ENCODE data around the gene POU6F1.
A peak's percentile ranks its signal among the peaks of the same experiment; 100 is the strongest.
"Not testable (repeated sequence)": the region's sequence is repeated elsewhere in the genome, so short reads cannot be mapped to it uniquely, and the experiment has no call there.

The POU6F1 gene, protein sequence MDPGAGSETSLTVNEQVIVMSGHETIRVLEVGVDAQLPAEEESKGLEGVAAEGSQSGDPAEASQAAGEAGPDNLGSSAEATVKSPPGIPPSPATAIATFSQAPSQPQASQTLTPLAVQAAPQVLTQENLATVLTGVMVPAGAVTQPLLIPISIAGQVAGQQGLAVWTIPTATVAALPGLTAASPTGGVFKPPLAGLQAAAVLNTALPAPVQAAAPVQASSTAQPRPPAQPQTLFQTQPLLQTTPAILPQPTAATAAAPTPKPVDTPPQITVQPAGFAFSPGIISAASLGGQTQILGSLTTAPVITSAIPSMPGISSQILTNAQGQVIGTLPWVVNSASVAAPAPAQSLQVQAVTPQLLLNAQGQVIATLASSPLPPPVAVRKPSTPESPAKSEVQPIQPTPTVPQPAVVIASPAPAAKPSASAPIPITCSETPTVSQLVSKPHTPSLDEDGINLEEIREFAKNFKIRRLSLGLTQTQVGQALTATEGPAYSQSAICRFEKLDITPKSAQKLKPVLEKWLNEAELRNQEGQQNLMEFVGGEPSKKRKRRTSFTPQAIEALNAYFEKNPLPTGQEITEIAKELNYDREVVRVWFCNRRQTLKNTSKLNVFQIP

DNA sequence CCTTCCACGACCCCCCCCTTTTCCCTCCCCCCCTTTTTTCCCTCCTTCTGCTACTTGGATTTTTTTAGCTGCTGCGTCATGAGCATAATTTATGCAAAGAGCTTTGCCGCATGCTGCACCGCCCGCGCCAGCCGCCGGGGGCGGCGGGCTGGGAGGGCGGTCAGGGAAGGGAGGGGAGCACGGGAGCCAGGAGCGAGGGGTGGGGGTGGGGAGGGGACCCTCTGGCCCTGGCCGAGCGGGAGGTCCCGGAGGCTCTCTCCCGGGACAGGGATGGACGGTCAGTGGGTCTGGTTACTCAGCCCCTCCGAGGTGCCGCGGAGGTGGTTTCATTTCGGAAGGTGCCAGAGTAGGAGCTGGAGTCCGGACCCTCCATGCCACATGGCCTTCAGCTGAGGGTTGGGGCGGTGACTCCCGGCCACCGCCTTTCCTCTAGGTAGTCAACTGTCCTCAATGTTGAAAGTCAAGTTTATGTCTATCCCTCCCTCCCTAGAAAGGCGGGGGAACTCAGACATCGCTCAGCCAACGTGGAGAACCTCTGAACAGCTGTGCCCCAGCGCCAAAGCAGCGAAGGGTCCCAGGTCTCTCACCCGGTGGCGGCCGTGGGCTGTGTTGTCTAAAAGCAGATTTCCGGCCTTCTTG, at the start of gene POU6F1:
POU6F1 (minus strand) TSS at position 95 of the 639 bp plus-strand sequence. CDS start 11,226 bp downstream, outside the sequence.
- H3K4me1 Mint-ChIP-seq = peaks cover 29% of the 10 kb centered on the region
- H3K4me3 Mint-ChIP-seq = peak within 1 kb of the TSS; percentile 88
- H3K36me3 Mint-ChIP-seq = peaks cover 3% of the 10 kb centered on the region
- H3K27ac Mint-ChIP-seq = peak within 1 kb of the TSS; percentile 97
- no peaks in the 10 kb centered on the region for H3K9me3 Mint-ChIP-seq
- H3K27me3 Mint-ChIP-seq = no peaks in the 10 kb centered on the region

DNA sequence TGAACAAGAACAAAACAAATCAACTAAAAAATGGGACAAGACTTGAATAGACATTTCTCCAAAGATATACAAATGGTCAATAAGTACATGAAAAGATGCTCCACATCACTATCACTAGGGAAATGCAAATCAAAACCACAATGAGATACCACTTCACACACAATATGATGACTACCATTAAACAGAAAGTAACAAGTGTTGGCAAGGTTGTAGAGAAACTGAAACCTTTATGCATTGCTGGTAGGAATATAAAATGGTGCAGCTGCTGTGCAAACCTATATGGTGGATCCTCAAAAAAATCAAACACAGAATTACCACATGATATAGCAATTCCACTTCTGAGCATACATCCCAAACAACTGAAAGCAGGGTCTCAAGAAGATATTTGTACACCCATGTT, 47.2 kb upstream of the POU6F1 start:
- H3K4me1 Mint-ChIP-seq = peaks cover 32% of the 10 kb centered on the region
- H3K36me3 Mint-ChIP-seq = peaks cover 4% of the 10 kb centered on the region
- no peak overlapping the region for H3K27ac Mint-ChIP-seq
- H3K9me3 Mint-ChIP-seq = no peaks in the 10 kb centered on the region
- no peak overlapping the region for H3K4me3 Mint-ChIP-seq
- H3K27me3 Mint-ChIP-seq = no peaks in the 10 kb centered on the region

DNA sequence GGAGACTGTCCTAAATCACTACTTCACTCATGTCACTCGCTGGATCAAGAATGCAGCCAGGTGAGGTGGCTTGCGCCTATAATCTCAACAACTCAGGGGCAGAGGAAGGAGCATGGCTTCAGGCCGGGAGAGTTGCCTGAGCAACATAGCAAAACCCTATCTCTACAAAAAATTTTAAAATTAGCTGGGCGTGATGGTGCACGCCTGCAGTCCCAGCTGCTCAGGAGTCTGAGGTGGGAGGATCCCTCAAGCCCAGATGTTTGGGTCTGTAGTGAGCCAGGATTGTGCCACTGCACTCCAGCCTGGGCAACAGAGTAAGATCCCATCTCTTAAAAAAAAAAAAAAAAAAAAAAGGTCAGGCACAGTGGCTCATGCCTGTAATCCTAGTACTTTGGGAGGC, 46.4 kb upstream of the POU6F1 start:
- H3K9me3 Mint-ChIP-seq = no peaks in the 10 kb centered on the region
- no peaks in the 10 kb centered on the region for H3K27me3 Mint-ChIP-seq
- peaks cover 4% of the 10 kb centered on the region for H3K36me3 Mint-ChIP-seq
- H3K4me1 Mint-ChIP-seq = peaks cover 29% of the 10 kb centered on the region
- H3K4me3 Mint-ChIP-seq = no peak overlapping the region
- H3K27ac Mint-ChIP-seq = no peak overlapping the region

DNA sequence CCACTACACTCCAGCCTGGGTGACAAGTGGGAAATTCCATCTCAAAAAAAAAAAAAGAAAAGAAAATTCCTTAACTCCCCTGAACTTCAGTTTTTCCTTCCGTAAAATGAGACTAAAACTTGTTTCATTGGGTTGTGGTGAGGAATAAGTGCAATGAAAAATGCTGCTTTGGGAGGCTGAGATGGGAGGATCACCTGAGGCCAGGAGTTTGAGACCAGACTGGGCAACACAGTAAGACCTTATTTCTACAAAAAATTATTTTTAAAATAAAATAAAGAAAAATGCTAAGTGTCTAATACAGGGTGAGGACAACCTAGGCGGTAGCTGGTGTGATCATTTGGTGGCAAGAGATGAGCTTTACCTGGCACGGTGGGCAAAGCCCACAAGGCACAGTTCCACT, 45.5 kb upstream of the POU6F1 start:
- H3K27me3 Mint-ChIP-seq = no peaks in the 10 kb centered on the region
- H3K4me1 Mint-ChIP-seq = peaks cover 19% of the 10 kb centered on the region
- H3K4me3 Mint-ChIP-seq = no peak overlapping the region
- no peak overlapping the region for H3K27ac Mint-ChIP-seq
- H3K36me3 Mint-ChIP-seq = peaks cover 4% of the 10 kb centered on the region
- H3K9me3 Mint-ChIP-seq = no peaks in the 10 kb centered on the region

DNA sequence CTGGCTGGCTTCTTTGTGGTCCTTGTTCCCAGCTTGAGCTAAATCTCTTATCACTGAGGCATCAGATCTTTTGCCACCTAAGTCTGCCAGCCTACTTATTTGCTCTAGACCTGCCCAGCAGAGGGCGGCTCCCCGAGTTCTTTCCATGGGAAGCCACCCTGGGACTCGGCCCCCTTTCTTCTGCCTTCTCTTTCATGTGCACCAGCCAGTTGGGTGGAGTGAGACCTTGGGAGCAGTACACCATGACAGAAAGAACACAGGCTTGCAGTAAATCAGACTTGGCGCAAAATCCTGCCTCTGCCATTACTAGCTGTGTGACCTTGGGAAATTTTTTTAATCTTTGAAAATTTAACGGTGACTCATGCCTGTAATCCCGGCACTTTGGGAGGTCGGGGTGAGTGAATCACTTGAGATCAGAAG, 44.9 kb upstream of the POU6F1 start:
- no peaks in the 10 kb centered on the region for H3K9me3 Mint-ChIP-seq
- no peak overlapping the region for H3K27ac Mint-ChIP-seq
- no peak overlapping the region for H3K4me3 Mint-ChIP-seq
- peaks cover 4% of the 10 kb centered on the region for H3K36me3 Mint-ChIP-seq
- no peaks in the 10 kb centered on the region for H3K27me3 Mint-ChIP-seq
- H3K4me1 Mint-ChIP-seq = peaks cover 19% of the 10 kb centered on the region

DNA sequence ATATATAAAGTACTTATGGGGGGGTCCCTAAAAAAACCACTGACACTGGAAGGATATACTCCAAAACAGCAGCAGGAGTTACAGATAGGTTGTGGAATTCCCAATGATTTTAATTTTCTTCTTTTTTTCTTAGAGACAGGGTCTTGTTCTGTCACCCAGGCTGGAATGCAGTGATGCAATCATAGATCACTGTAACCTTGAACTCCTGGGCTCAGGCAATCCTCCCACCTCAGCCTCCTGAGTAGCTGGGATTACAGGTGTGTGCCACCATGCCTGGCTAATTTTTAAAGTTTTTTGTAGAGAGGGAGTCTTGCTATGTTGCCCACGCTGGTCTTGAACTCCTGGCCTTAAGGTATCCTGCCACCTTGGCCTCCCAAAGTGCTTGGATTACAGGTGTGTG, 41.7 kb upstream of the POU6F1 start:
- H3K36me3 Mint-ChIP-seq, H3K27me3 Mint-ChIP-seq, H3K4me3 Mint-ChIP-seq, H3K9me3 Mint-ChIP-seq, H3K27ac Mint-ChIP-seq: not testable (repeated sequence)
- peaks cover 13% of the 10 kb centered on the region for H3K4me1 Mint-ChIP-seq

DNA sequence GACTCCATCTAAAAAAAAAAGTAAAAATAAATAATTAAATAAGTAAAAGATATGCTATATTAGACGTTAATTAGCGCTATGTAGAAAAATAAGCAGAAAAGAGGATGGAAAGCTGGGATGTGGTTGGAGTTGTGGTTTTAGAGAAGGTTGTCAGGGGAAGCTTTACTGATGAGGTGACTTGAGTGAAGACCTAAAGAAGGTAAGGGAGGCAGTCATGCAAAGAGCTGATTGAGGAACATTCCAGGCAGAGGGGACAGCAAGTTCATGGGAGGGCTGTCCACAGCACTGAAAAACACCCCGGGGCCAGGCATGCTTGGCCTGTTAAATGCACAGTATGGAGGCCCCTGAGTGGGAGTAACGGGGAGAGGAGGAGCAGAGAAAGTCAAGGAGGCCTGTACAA, 36.7 kb upstream of the POU6F1 start:
- Mint-ChIP-seq H3K36me3 (peaks cover 2% of the 10 kb centered on the region), H3K4me3 (no peak overlapping the region), H3K27ac (no peak overlapping the region), H3K4me1 (peaks cover 10% of the 10 kb centered on the region), H3K9me3 (no peaks in the 10 kb centered on the region), H3K27me3 (no peaks in the 10 kb centered on the region)

DNA sequence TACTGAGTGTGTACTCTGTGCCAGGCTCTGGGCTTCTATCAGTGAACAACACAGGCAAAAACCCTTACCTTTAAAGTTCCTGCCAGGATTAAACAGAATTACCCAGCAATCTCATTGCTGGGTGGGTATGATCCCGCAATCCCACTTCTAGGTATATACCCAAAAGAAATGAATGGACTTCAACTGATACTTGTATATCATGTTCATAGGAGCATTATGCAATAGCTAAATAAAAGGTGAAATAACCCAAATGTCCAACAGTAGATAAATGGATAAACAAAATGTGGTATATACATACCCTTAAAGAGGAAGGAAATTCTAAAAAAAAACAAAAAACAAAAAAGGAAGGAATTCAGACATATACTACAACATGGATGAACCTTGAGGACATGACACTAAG, 35.4 kb upstream of the POU6F1 start:
- no peaks in the 10 kb centered on the region for H3K9me3 Mint-ChIP-seq
- H3K36me3 Mint-ChIP-seq = peaks cover 3% of the 10 kb centered on the region
- H3K4me1 Mint-ChIP-seq = peaks cover 13% of the 10 kb centered on the region
- no peaks in the 10 kb centered on the region for H3K27me3 Mint-ChIP-seq
- H3K4me3 Mint-ChIP-seq = no peak overlapping the region
- H3K27ac Mint-ChIP-seq = no peak overlapping the region

DNA sequence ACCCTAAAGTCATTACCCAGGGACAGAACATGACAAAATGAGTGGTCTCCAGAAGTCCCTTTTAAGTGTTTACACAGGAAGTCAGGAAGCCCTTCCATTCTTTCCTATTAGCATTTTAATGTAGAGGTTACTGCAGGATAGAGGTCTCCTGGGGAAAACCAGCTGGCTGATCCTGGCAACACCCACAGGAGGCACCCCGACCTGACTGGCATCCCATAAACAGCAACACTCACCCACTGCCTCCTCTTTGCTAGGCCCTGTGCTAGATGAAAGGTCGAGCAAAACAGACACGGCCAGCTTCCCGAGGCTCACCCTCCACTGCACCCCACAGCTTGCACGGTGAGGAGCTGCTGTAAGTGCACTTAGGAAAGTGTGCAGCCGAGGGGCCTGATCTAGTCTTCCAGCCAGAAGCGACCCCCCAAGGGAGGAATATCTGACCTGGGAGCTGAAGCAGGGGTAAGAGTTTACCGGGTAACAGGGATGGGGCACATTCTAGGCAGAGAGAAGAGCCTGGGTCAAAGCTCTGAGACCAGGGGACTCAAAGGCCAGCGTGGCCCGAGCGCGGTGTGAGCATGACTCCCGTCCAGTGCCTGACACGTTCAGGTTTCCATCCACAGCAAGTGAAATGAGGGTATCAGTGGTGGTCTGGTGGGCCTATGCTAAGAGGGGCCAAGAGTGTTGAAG, 29.8 kb upstream of the POU6F1 start:
- Mint-ChIP-seq H3K27ac (peak overlapping the region; percentile 35), H3K4me3 (peak overlapping the region; percentile 36), H3K36me3 (peaks cover 15% of the 10 kb centered on the region), H3K27me3 (no peaks in the 10 kb centered on the region), H3K9me3 (no peaks in the 10 kb centered on the region), H3K4me1 (peaks cover 58% of the 10 kb centered on the region)

DNA sequence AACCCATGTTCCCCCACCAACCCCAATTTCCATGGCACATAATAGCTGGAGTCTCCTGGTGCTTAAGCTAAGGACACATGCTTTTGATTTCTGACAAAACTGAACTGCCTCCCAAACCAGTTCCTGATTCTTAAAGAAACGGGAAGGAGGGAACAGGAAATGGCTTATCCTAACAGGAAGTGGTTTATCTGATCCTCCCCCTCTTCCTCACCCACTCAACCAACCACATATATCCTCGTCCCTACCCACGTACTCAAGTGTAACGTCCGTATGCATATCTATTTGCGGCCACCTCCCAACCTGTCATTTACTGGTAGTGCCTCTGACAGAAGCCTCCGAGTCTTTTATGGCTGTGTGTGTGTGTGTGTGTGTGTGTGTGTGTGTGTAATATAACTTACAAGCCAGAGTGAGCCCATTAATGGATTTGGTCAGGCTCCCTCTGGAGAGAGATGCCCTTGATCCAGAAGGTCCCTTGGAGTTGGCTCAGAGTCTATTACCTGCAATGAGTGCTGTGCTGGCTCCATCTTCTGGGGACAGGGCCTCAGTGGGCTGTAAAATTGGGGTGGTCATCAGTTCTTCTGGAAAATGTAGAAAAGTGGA, 28.5 kb upstream of the POU6F1 start:
- Mint-ChIP-seq H3K27me3 (no peaks in the 10 kb centered on the region), H3K27ac (peak overlapping the region; percentile 87), H3K4me3 (peak overlapping the region; percentile 24), H3K36me3 (peaks cover 16% of the 10 kb centered on the region), H3K9me3 (no peaks in the 10 kb centered on the region), H3K4me1 (peaks cover 70% of the 10 kb centered on the region)

DNA sequence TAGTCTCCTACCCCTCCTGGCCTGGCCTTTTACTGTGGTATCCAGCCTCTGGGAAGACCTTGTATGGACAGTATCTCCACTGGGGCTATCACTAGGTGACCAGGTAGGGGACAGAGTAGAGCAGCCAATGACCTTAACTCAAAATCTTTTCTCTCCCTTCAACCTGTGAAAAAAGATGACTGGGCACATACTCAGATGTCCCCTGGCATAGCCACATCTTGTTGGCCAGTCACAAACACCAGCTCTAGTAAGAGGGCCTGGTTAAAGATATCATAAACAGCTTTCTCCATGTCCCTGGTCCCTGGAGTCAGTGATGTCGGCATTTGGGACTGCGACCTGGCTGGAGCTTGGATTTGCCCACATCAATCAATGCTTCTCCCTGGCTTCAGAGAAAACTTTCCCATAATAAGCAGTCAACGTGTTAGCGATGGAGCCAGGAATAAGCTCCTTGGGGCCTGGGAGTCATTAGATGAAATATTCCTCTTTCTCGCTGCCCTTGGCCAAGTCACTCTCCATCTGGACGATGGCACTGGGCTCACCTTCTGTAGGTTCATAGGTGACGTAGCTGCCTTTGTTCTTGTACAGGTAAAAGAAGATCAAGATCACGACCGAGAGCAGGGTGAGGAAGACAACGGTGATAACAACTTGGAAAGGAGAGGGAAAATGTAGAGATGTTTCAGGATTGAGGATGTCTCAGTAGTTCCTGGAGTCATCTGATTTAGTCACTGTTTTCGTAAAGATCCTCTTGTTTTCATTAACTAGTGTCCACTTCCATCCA, 27.8 kb upstream of the POU6F1 start:
- H3K9me3 Mint-ChIP-seq = no peaks in the 10 kb centered on the region
- peaks cover 16% of the 10 kb centered on the region for H3K36me3 Mint-ChIP-seq
- H3K4me1 Mint-ChIP-seq = peaks cover 74% of the 10 kb centered on the region
- no peaks in the 10 kb centered on the region for H3K27me3 Mint-ChIP-seq
- peak overlapping the region; percentile 24 for H3K4me3 Mint-ChIP-seq
- peak overlapping the region; percentile 87 for H3K27ac Mint-ChIP-seq

DNA sequence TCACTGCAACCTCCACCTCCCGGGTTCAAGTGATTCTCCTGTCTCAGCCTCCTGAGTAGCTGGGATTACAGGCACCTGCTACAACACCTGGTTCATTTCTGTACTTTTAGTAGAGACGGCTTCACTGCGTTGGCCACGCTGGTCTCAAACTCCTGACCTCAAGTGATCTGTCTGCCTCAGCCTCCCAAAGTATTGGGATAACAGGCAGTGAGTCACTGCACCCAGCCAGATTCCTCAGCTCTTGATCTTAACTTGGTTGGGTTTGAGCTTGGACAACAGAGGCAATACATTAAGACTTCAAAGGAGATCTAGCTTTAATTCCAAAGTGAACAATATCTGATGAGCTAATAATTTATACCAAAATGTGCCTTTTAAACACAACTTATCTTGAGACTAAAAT, 26.4 kb upstream of the POU6F1 start:
- Mint-ChIP-seq H3K36me3 (peaks cover 17% of the 10 kb centered on the region), H3K4me1 (peaks cover 81% of the 10 kb centered on the region), H3K27me3 (no peaks in the 10 kb centered on the region), H3K9me3 (no peaks in the 10 kb centered on the region), H3K27ac (no peak overlapping the region), H3K4me3 (no peak overlapping the region)

DNA sequence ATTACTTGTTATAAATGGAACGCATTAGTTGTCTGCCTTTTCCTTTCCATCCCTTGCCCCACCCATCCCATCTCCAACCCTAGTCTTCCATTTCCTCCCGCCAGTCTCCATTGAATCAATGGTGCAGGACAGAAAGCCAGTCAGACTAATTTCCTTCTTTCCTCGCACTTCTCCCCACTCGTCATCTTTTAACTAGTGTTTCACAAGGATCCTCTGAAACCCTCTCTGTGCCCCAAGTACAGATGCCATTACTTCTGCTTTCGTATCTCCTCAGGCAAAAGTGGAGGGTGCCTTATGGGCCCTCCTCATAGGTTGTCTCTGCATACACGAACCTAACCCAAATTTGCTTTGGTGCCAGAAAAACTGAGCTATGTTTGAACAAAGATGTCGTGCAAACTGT, 25.0 kb upstream of the POU6F1 start:
- Mint-ChIP-seq H3K27me3 (no peaks in the 10 kb centered on the region), H3K4me1 (peaks cover 77% of the 10 kb centered on the region), H3K4me3 (peak overlapping the region; percentile 60), H3K36me3 (peaks cover 16% of the 10 kb centered on the region), H3K27ac (peak overlapping the region; percentile 79), H3K9me3 (no peaks in the 10 kb centered on the region)

DNA sequence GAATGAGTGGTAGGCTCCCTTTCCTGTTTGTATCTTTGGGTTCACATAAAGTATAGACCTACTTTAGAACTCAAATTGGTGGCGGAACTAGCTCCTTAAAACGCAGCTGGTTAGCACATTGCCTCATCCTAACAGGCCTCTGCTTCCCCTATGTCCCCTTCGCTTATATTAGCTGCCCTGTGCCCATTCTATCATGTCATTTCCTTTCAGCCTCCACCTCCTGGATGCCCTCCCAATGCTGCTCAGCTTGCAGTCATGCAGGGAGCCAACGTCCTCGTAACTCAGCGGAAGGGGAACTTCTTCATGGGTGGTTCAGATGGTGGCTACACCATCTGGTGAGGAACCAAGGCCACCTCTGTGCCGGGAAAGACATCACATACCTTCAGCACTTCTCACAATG, 24.3 kb upstream of the POU6F1 start:
- H3K4me1 Mint-ChIP-seq = peaks cover 72% of the 10 kb centered on the region
- H3K9me3 Mint-ChIP-seq = no peaks in the 10 kb centered on the region
- peak overlapping the region; percentile 59 for H3K4me3 Mint-ChIP-seq
- H3K27ac Mint-ChIP-seq = peak overlapping the region; percentile 75
- no peaks in the 10 kb centered on the region for H3K27me3 Mint-ChIP-seq
- peaks cover 16% of the 10 kb centered on the region for H3K36me3 Mint-ChIP-seq

DNA sequence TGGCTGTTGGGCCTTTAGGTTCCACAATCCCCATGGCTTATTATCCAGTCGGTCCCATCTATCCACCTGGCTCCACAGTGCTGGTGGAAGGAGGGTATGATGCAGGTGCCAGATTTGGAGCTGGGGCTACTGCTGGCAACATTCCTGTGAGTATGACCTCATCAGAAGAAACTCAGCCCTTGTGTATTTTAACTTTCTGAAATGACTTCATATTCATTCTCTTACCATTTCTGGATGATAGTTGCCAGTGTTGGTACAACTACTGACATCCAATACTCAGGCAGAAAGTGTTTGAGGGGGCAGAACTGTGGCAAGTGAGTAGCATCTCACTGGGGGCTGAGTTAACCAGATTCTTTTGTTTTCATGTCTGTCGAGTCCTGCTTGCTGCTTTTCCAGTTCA, 23.1 kb upstream of the POU6F1 start:
- peak overlapping the region; percentile 96 for H3K4me3 Mint-ChIP-seq
- peaks cover 60% of the 10 kb centered on the region for H3K4me1 Mint-ChIP-seq
- H3K9me3 Mint-ChIP-seq = no peaks in the 10 kb centered on the region
- H3K27me3 Mint-ChIP-seq = no peaks in the 10 kb centered on the region
- peak overlapping the region; percentile 62 for H3K27ac Mint-ChIP-seq
- peaks cover 14% of the 10 kb centered on the region for H3K36me3 Mint-ChIP-seq

Data from activated naive CD4-positive, alpha-beta T cell treated with anti-CD3 and anti-CD28 coated beads, Interleukin-2, amount 50 U/mL, for 24 hours (primary cell).